GM19397 (cell line): ENCODE data around the gene SMAD6.
"Not testable (repeated sequence)": the region's sequence is repeated elsewhere in the genome, so short reads cannot be mapped to it uniquely, and the experiment has no call there.

ENCODE experiments used
- ATAC-seq: cut with Tn5 transposase; IDR thresholded peaks from one replicate; pipeline ENCODE4 v1.9.1; 2021; ENCODE audit warnings: mild to moderate bottlenecking, moderate library complexity; ENCODE audit not compliant: unreplicated experiment

Gene SMAD6

GRCh38 chr15:66674756-66675155, 27.3 kb upstream of the SMAD6 start:
- ATAC-seq, result no peak

GRCh38 chr15:66675446-66675845, 26.6 kb upstream of the SMAD6 start:
- ATAC-seq, result no peak

DNA sequence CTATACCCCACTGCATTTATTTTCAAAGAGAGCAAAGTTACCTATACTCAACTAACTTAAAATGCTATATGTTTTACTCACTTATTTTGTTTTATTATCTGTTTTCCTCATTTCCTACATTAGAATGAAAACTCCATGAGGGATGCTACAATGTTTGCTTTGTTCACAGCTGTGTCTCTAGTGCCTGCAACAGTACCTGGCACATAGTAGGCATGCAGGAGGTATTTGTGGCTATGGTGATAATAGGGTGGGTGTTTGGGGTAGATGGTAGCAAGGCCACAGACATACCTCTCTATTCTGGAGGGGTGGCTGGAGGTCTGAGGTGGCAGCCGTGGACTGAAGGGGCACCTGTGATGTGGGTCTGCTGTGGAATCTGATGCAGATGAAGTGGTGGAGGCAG, 24.7 kb upstream of the SMAD6 start:
- no peak for ATAC-seq

GRCh38 chr15:66679061-66679656, 22.9 kb upstream of the SMAD6 start:
- no peak for ATAC-seq

DNA sequence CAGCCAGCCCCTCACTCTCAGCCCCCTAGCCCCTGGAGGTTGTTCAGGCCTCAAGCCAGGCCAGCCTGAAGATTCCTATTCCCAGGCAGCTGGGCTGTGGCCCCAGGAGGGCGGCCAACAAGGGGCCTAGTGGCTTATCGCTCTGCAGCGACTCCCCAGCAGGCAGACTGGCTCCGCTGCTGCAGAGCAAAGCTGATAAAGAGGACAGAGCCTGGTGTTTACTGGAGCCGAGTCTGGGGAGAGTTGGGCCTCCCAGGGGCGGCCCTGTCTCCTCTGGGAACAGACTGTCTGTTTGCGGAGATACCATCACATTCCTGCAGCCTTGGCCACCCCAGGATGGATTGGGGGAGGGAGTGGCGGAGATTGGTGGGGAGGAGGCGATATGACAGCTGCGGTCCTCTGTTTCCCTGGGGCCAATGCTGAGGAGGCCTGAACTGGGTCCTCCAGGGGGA, 22.4 kb upstream of the SMAD6 start:
- no peak for ATAC-seq

DNA sequence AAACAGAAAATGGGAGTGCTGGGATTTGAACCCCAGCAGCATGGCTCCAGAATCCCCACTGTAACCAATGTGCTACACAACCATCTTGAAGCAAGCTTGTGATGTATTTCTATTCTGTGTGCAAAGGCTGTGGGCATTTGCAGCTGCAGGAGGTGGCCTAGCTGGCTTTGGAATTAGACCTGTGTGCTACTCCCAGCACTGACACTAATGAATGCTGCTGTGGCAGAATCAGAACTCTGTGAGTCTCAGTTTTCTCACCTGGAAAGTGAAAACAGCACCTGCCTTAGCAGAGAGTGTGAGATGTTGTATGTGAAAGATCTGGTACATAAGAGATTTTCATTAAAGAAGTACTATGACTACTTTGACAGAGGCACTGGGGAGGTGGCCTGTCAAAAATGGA, 21.5 kb upstream of the SMAD6 start:
- ATAC-seq, result no peak

GRCh38 chr15:66681395-66681794, 20.6 kb upstream of the SMAD6 start:
- no peak for ATAC-seq

GRCh38 chr15:66682246-66682645, 19.8 kb upstream of the SMAD6 start:
- no peak for ATAC-seq

- ATAC-seq, result no peak
Measured at GRCh38 chr15:66682865-66683264, 19.2 kb upstream of the SMAD6 start.

- no peak for ATAC-seq
Measured at GRCh38 chr15:66684136-66684681, 17.8 kb upstream of the SMAD6 start.

GRCh38 chr15:66685638-66686150, 16.3 kb upstream of the SMAD6 start:
- ATAC-seq, result no peak

- not testable (repeated sequence) for ATAC-seq
Measured at GRCh38 chr15:66690912-66691311, 11.1 kb upstream of the SMAD6 start.

DNA sequence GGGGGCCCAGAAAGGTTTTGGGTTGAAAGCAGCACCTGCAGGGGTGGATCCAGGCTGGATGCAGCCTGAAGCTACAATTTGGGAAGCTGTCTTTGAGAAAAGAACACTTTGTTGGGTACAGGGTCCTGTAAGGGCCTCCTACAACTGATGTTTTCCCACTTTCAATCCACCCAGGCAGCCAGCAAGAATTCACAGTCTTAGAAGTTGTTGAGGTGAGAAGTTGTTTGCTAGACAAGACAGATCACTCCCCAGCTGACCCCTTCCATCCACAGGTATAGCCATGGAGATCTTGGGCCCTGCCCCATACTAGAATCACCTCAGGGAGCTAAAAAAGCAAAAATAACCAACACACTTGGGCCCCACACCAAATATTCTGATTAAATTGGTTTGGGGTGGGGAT, 10.3 kb upstream of the SMAD6 start:
- ATAC-seq, result no peak

DNA sequence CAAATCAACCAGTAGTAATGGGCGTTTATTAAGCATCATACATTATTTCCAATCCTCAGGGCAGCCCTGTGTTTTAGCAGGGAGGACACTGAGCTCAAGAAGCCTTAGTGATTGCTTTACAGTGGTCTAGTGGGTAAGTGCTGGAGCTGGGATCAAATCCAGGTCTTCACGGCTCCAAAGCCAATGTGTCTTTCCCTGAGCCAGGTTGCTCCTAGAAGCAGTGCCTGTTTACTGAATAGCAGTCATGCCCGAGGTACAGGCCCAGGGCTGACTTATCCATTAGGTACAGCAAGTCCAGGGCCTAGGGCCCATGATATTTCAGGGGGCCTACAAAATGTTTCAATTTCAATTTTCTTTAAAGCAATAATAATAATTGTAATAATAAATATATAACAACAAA, 9.6 kb upstream of the SMAD6 start:
- no peak for ATAC-seq

- no peak for ATAC-seq
Measured at GRCh38 chr15:66692808-66693596, 9.0 kb upstream of the SMAD6 start.

GRCh38 chr15:66696770-66697169, 5.3 kb upstream of the SMAD6 start:
- no peak for ATAC-seq

- no peak for ATAC-seq
Measured at GRCh38 chr15:66698318-66698961, 3.6 kb upstream of the SMAD6 start.

DNA sequence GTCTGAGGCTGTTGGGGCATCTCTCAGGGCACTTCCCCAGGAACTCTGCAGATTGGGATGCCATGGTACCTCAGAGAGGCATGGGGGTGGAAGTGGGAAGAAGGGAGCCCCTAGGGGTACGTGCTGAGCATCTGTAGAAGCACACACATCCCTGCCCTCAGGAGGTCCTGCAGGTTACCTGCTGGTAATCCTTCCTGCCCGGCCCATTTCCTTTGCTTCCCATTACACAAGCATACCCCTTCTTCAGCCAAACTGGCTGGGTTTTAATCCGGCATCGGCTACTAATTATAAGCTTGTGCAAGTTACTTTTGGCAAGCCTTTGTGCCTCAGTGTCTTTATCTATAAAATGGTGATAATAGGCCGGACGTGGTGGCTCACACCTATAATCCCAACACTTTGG, 3.1 kb upstream of the SMAD6 start:
- no peak for ATAC-seq

- no peak for ATAC-seq
Measured at GRCh38 chr15:66700412-66700801, 1.6 kb upstream of the SMAD6 start.

GRCh38 chr15:66700802-66701421, 1.1 kb upstream of the SMAD6 start:
- ATAC-seq, result peak; percentile 68

DNA sequence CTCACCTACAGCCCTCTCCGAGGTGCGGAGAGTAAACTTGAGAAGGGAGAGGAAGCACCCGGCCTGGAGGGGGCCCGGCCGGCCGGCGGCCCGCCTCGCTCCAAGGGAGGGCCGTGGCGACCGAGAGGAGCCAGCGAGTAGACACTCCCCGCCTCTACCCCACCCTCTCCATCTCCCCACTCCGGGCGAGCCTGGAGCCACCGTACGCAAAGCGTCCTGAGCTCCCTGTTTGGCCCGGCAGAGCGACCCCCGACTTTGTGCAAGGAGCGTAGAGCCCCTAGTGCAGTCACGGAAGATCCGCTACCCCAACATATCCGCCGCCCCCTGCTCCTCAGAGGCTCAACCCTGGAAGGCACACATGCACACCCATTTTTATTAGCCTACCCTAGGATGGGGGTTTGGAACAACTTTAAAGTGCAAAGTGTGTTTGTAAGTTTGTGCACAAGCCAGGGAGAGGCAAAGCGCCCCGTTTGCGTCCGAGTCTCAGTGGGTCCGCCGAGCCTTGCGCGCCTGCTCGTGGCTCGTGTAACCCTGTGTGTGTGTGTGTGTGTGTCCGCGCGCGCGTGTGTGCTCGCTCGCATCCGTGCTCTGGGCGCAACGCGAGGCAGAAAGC, 508 bp upstream of the SMAD6 start:
- peak; percentile 27 for ATAC-seq
